ENCODE data around the gene HLCS. TPM values are rescaled to one million over a fixed set of nuclear protein-coding genes. Genes with fewer than 3 reads are reported as not detected.

HLCS gene
- total and polyA plus RNA-seq, 2 of the 8 experiments (the other 6 are each of a cell fraction or from before 2014, with no cell fraction given) = 4.7 to 12.2 TPM

- no peak for TF ChIP-seq CHD7 (IDR thresholded peaks at IDR 0.05; ENCODE audit: insufficient replicate concordance, low read length)
- TF ChIP-seq SP4 (IDR thresholded peaks at IDR 0.05; ENCODE audit: low read length) = no peak
- no peak for TF ChIP-seq KDM1A (IDR thresholded peaks at IDR 0.05; ENCODE audit: borderline replicate concordance, low read length)
- no peak for TF ChIP-seq EP300 (IDR thresholded peaks at IDR 0.05; ENCODE audit: borderline replicate concordance in 1 of 2, low read depth in 2 of 2, low read length in 2 of 2)
- TF ChIP-seq EZH2 (IDR thresholded peaks at IDR 0.05; ENCODE audit: low read depth, low read length, severe bottlenecking) = no peak
- TF ChIP-seq EGR1 (IDR thresholded peaks at IDR 0.05; ENCODE audit: borderline replicate concordance, low read depth, low read length) = no peak
- TF ChIP-seq USF2 (IDR thresholded peaks at IDR 0.05; ENCODE audit: low read length) = no peak
- peak; percentile 40 for TF ChIP-seq MAX (IDR thresholded peaks at IDR 0.05)
These were observed 260.6 kb downstream of the HLCS start (continued) for GRCh38 chr21:36705679-36706481.

All from H1 (cell line).